Measurements from ENCODE around the gene TMEM158.

Gene TMEM158

GRCh38 chr3:45232521-45232920 is 6.4 kb upstream of the TMEM158 start:
- no peak for DNase-seq (ENCODE audit: low spot score)

GRCh38 chr3:45227946-45228345 is 1.9 kb upstream of the TMEM158 start:
- no peak for DNase-seq (ENCODE audit: low spot score)

DNA sequence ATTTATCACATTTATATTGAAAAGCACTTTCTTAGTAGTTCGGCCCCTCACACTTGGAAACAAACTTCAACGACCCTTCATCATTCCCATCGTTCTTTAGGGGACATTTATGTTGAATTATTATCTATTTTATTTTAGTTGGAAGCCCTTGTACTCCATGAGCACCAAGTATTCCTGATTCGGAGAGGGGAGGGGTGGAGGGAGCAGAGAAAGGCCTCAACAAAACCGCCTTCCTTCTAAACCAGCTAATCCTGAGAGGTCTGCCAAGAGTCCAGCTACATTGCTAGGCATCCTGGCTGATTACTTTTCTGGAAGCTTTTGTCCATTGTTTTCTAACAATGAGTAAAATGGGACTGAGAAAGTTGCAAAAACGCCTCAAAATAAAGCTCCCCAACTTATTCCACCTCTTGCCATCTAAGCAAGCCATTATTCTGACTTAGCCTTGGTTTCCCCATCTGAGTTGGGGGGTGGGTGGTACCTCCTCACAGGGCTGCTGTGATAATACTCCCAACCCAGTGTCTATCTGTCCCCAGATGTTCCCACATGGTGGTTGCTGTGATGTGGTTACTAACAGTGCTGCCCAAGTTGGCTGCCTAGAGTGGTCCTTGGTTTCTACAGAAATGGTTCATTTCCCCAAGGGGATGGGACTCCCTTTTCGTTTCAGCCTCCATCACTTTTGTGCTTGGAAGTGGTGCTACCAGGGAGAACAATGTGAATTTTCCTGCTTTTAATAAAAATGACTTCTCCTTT is 1.2 kb upstream of the TMEM158 start:
- DNase-seq (ENCODE audit: low spot score): no peak

DNA sequence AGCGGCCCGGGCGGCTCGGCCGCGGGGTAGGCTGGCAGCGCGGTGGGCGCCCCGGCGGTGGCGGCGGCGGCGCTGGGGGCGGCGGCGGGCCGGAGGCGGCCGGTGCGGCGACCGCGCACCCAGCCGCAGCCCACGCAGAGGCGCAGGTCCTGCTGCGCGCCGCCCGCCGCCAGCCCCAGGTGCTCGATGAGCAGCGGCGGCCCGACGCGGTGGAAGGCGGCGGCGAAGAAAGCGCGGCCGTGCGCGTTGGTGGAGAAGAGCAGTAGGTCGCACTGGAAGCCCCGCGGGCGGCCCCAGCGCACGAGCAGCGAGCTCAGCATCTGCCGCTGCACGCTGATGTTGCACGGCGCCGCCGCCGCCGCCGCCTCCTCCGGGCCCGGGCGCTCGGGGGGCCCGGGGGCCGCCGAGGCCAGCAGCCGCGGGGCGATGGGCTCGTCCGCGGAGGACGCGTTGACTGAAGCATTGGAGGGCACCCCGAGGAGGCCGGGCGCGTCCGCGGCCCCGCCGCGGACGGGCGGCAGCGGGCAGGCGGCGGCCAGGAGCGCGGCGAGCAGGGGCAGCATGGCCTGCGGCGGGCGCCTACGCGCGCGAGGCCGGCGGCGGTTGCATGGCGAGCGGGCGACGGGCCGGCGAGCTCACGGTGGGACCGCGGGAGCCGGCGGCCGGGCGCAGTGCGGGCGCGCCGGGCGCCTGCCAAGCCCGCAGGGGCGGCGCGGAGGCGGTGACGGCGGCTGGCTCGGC is 452 bp downstream of the TMEM158 start:
- no peak for DNase-seq (ENCODE audit: low spot score)

- DNase-seq (ENCODE audit: low spot score): no peak
Observed at GRCh38 chr3:45224824-45225464, 1.1 kb downstream of the TMEM158 start.

DNA sequence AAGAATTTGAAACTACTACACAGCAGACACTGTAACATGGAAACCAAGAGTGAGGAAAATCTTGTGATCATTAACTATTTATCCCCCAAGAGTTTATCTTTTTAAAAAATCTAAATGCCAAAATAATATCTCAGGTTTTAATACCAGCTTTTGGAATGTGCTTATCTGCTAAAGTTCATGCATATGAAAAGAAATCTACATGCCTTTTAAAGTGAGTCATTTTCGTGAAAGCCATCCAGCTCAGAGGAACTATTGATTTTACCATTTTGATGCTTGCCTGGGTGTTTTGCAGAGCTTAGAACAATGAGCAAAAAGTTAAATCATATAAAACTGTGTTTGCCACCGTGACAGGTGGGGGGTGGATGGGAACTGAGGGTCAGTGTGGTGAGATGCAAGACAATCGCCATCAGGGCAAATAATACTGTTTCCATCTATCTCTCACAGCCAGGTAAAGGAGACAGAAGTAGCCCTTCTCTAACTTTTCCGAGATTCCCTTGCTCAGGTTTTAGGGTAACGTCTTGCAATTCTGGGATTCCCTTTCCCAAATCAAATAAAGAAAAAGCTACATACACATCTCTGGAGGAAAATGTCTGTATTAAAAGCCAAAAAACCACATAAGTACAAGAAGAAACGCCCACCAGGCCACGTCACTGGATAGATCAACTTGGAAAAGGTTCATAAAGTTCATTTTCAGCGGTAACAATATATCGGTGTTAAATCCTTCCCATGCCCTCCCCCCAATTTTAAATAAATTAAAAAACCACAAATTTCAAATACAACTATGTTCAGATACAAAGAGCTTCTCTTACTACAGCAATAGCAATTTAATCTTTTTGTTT is 2.0 kb downstream of the TMEM158 start:
- no peak for DNase-seq (ENCODE audit: low spot score)

DNA sequence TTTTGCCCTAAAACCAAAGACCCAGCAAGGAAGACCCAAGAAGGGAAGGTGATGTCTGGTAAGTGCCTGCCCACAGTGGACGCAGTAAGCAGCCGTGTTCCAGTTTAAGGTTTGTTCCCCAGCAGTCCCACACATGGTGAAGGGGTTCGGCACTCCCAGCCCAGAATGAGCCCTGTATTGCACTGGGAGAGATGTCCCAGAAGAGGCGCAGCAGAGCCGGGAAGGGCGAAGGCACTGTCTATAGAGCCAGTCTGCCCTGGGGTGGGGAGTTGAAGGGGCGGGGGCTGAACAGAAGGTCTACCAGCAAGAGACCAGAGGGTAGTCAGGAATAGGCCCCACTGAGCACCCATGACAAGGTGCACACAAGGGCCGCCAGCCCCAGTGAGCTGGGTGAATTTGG is 6.4 kb downstream of the TMEM158 start:
- no peak for DNase-seq (ENCODE audit: low spot score)

- no peak for DNase-seq (ENCODE audit: low spot score)
Observed at GRCh38 chr3:45218578-45219390, 7.3 kb downstream of the TMEM158 start.

GRCh38 chr3:45216021-45216609 is 10.0 kb downstream of the TMEM158 start:
- no peak for DNase-seq (ENCODE audit: low spot score)

GRCh38 chr3:45215466-45215865 is 10.6 kb downstream of the TMEM158 start:
- DNase-seq (ENCODE audit: low spot score): no peak

GRCh38 chr3:45214061-45214680 is 11.9 kb downstream of the TMEM158 start:
- no peak for DNase-seq (ENCODE audit: low spot score)

- no peak for DNase-seq (ENCODE audit: low spot score)
Observed at GRCh38 chr3:45212095-45212468, 14.0 kb downstream of the TMEM158 start.

DNA sequence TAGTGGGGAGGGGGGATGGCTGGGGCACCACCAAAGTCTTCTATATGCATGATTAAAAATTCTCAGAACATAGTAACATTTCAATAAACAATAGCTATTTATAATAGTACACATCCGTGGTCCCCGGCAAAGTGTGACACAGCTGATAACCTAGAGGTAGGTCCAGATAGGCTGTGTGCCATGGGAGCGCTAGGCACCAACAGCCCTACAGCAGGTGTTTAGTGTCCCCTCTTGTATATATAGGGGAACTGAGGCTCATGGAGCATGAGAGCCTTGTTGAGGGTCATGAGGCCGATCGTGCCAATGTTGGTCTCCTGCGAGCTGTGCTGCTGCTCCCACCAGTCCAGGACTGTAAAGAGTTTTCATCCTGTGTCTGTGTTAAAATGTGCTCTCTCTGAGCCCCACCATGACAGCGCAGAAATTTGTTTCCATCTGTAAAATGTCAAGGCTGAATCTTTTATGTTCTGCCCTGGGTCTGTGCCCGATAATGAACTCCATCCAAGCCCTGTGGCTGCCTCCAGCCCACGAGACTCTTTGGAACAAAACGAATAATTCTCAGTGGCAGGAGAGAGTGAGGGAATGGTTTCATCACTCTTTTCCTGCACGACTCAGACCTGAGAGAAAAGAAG is 14.5 kb downstream of the TMEM158 start:
- DNase-seq (ENCODE audit: low spot score): no peak

DNA sequence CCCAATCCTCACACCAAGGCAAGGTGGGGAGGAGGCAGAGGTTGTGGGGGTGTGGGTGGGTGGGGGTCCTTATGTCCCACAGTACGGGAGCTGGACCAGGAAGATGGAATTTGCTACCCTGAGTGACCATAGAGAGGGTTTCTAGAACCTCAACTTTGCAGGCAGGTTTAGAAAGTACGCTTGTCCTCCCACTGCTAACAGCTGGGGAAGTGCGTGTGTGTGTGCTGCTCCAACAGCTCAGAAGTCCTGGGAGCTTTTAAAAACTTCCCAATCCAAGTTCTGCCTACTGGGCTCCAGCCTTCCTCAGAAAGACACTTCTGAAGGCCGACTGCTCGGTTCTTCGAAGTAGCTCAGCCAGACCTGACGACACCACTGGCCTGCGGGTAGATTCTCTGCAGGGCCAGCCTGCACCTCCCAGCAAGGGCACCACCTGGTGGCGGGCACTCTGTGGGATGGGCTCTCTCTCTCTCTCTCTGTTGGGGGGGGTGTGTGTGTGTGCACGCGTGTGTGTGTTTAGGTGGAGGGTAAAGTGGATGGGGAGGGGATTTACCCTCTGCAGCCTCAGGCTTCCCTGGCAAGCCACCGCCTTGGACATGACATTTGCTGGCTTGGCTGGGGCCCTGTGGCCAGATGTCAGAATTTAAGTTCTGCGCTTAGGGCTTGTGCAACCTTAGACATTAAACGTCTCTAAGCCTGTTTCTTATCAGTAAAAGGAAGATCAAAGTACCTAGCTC is 15.6 kb downstream of the TMEM158 start:
- DNase-seq (ENCODE audit: low spot score): peak; percentile 38

DNA sequence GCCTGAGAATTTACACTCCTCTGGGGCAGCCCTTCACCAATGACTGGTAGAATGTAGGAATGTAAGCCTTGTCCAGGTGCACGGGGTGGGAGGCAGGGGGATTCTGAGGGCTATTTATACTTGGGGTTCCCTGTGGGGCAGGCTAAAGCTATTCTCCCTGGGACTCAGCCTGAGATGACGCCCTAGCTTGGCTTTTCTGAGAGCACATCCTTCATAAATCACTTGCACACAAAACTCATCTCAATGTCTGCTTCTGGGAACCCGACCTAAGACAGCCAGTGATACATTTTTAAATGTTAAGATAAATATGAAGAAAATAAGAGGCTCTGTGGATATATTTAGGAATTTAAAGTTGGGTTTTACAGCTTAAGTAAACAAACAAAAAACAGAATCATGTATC is 16.6 kb downstream of the TMEM158 start:
- no peak for DNase-seq (ENCODE audit: low spot score)

GRCh38 chr3:45208586-45208985 is 17.5 kb downstream of the TMEM158 start:
- DNase-seq (ENCODE audit: low spot score): no peak

DNA sequence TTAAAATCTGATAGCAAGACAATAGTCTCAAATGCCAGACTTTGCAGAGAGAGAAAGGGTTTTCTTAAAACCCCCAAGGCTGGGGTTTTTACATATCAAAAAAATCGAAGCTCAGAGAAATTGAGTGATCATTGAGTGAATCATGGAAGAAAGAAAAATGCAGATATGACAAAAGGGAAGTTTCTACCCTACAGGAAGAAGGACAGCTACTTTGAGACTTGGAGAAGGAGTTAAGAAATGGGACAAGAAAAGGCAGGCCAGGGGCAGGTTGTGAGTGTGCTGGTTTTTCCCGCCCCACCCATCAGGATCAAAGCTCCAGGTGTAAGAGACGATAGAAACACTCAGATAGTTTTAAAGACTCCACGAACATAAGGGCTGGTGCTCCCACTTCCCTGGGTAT is 18.6 kb downstream of the TMEM158 start:
- DNase-seq (ENCODE audit: low spot score): no peak

GRCh38 chr3:45205126-45205525 is 21.0 kb downstream of the TMEM158 start:
- DNase-seq (ENCODE audit: low spot score): no peak

- no peak for DNase-seq (ENCODE audit: low spot score)
Observed at GRCh38 chr3:45204136-45204535, 22.0 kb downstream of the TMEM158 start.
